Stimulated activated CD8-positive, alpha-beta memory T cell treated with anti-CD3 and anti-CD28 coated beads, Interleukin-7, amount 100 ng/mL, for 24 hours (primary cell): ENCODE data around the gene KLK10.
"Not testable (repeated sequence)": the region's sequence is repeated elsewhere in the genome, so short reads cannot be mapped to it uniquely, and the experiment has no call there.

Experiments
- DNase-seq: peaks from one replicate; pipeline ENCODE4 v3.0.0-alpha.2; 2020; ENCODE audit warnings: low read depth

The KLK10 gene

GRCh38 chr19:51002089-51002532 is 17.4 kb downstream of the KLK10 start:
- DNase-seq: no peak

- no peak for DNase-seq
These were observed 18.0 kb downstream of the KLK10 start, which contains the start of gene KLK8 for GRCh38 chr19:51001515-51001914. Gene KLK8 (minus strand): TSS chr19:51001604. CDS start chr19:51001167, 437 bp downstream.

- DNase-seq: no peak
These were observed 18.5 kb downstream of the KLK10 start for GRCh38 chr19:51000981-51001380.

- DNase-seq: no peak
These were observed 19.1 kb downstream of the KLK10 start for GRCh38 chr19:51000426-51000825.

- no peak for DNase-seq
These were observed 20.8 kb downstream of the KLK10 start for GRCh38 chr19:50998686-50999085.

- DNase-seq: no peak
These were observed 21.4 kb downstream of the KLK10 start for GRCh38 chr19:50998061-50998460.

GRCh38 chr19:50994129-50994528 is 25.4 kb downstream of the KLK10 start:
- no peak for DNase-seq

- DNase-seq: no peak
These were observed 26.9 kb downstream of the KLK10 start for GRCh38 chr19:50992666-50993035.

GRCh38 chr19:50984416-50984815 is 35.1 kb downstream of the KLK10 start:
- DNase-seq: not testable (repeated sequence)

- DNase-seq: no peak
These were observed 35.8 kb downstream of the KLK10 start, which contains the start of gene KLK7 for GRCh38 chr19:50983625-50984292. Gene KLK7 (minus strand): TSS chr19:50983917. CDS start chr19:50982399, 1,518 bp downstream.

GRCh38 chr19:50982186-50982585 is 37.3 kb downstream of the KLK10 start:
- DNase-seq: no peak

GRCh38 chr19:50981587-50982146 is 37.8 kb downstream of the KLK10 start:
- no peak for DNase-seq

GRCh38 chr19:50980208-50980607 is 39.3 kb downstream of the KLK10 start:
- DNase-seq: no peak

- no peak for DNase-seq
These were observed 39.8 kb downstream of the KLK10 start for GRCh38 chr19:50979758-50980157.

- no peak for DNase-seq
These were observed 40.6 kb downstream of the KLK10 start for GRCh38 chr19:50978772-50979390.

GRCh38 chr19:50977626-50978025 is 41.9 kb downstream of the KLK10 start:
- no peak for DNase-seq

GRCh38 chr19:50975766-50976165 is 43.7 kb downstream of the KLK10 start:
- no peak for DNase-seq

- no peak for DNase-seq
These were observed 44.6 kb downstream of the KLK10 start for GRCh38 chr19:50974702-50975556.

GRCh38 chr19:50972795-50973376 is 46.6 kb downstream of the KLK10 start:
- DNase-seq: no peak

GRCh38 chr19:50969810-50970209 is 49.7 kb downstream of the KLK10 start:
- not testable (repeated sequence) for DNase-seq

- no peak for DNase-seq
These were observed 50.1 kb downstream of the KLK10 start, which contains the start of gene KLK6 for GRCh38 chr19:50969413-50969760. Gene KLK6 (minus strand): TSS chr19:50969591. CDS start chr19:50968104, 1,487 bp downstream.
